SU-DHL-6 (cell line): ENCODE measurements around the gene SYCP3.

Experiments
- H2AFZ ChIP-seq: fragments of 200-600 bp; sonication (generic); 2 replicates; pipeline ENCODE4 v1.6.1; 2014; ENCODE audit warnings: low read depth, mild to moderate bottlenecking, moderate library complexity, mixed read lengths, antibody characterized with exemption, low read length; ENCODE audit not compliant: severe bottlenecking
- H3F3A ChIP-seq: fragments of 200-600 bp; shearing (Covaris generic); 2 replicates; pipeline ENCODE4 v1.6.0; 2016; ENCODE audit warnings: antibody characterized with exemption, mild to moderate bottlenecking; ENCODE audit not compliant: insufficient read depth
- H3K27ac ChIP-seq: fragments of 200-600 bp; sonication (generic); 2 replicates; pipeline ENCODE4 v1.5.1; 2016; ENCODE audit warnings: low read depth, mild to moderate bottlenecking, low read length, moderate library complexity, mixed read lengths
- H3K27me3 ChIP-seq: fragments of 200-600 bp; sonication (generic), shearing (Covaris generic); 2 replicates; pipeline ENCODE4 v1.6.0; 2014; ENCODE audit warnings: mild to moderate bottlenecking, low read length
- H3K36me3 ChIP-seq: fragments of 200-600 bp; sonication (generic); 2 replicates; pipeline ENCODE4 v1.6.1; 2014; ENCODE audit warnings: mild to moderate bottlenecking, low read length, mixed read lengths
- H3K4me2 ChIP-seq: fragments of 300-600, 200-600 bp; shearing (Covaris generic), sonication (generic); 2 replicates; pipeline ENCODE4 v1.6.0; 2014; ENCODE audit warnings: low read length, low read depth, mild to moderate bottlenecking; ENCODE audit not compliant: poor library complexity, severe bottlenecking
- H3K4me3 ChIP-seq: fragments of 200-600 bp; sonication (generic); 2 replicates; pipeline ENCODE4 v1.5.1; 2014; ENCODE audit warnings: antibody characterized with exemption, low read length, mild to moderate bottlenecking, mixed read lengths; ENCODE audit not compliant: insufficient read depth, poor library complexity, severe bottlenecking
- H3K79me2 ChIP-seq: fragments of 200-600 bp; sonication (generic); 2 replicates; pipeline ENCODE4 v1.6.1; 2014; ENCODE audit warnings: mild to moderate bottlenecking, low read length, moderate library complexity; ENCODE audit not compliant: insufficient read depth
- H3K9ac ChIP-seq: fragments of 200-600 bp; sonication (generic); 2 replicates; pipeline ENCODE4 v1.7.0; 2014; ENCODE audit warnings: mild to moderate bottlenecking, low read length
- H3K9me2 ChIP-seq: fragments of 200-600 bp; sonication (generic); replicated peaks from 2 replicates; pipeline ENCODE4 v1.6.1; 2014; ENCODE audit warnings: low read length; ENCODE audit not compliant: insufficient read depth
- H3K9me3 ChIP-seq: fragments of 200-600 bp; sonication (generic); 2 replicates; pipeline ENCODE4 v1.6.1; 2014; ENCODE audit warnings: low read length, mixed read lengths; ENCODE audit not compliant: insufficient read depth
- H4K20me1 ChIP-seq: fragments of 200-600 bp; sonication (generic); 2 replicates; pipeline ENCODE4 v1.6.1; 2014; ENCODE audit warnings: low read depth, mild to moderate bottlenecking, antibody characterized with exemption, low read length, moderate library complexity, mixed read lengths
- CTCF ChIP-seq: fragments of 200-600 bp; sonication (generic); IDR thresholded peaks from one replicate; pipeline ENCODE4 v1.5.1; 2017; ENCODE audit warnings: antibody characterized with exemption, mild to moderate bottlenecking, low read length, moderate library complexity; ENCODE audit not compliant: insufficient read depth, poor library complexity, severe bottlenecking
- EZH2phosphoT487 ChIP-seq: fragments of 200-600 bp; sonication (generic), shearing (Covaris generic); conservative IDR thresholded peaks from 2 replicates; pipeline ENCODE4 v1.6.1; 2018; ENCODE audit warnings: mild to moderate bottlenecking, antibody characterized with exemption, low read length, moderate library complexity, mixed read lengths

SYCP3 gene

DNA sequence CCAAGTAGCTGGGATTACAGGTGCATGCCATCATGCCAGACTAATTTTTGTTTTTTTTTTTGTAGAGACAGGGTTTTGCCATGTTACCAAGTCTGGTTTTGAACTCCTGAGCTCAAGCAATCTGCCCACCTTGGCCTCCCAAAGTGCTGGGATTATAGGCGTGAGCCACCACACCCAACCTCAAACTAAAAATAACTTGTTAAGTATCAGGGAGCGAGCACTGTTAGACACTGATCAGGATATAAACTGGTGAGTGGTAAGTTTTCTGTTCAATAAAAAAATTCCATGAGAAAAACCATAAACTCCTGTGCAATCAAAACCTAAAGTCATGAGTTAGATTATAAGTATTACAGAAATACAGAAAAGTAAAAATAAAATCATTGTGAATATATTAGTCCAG is 44.6 kb upstream of the SYCP3 start:
- Histone ChIP-seq H3K9me3 (no peaks in the 10 kb centered on the region), H3K27me3 (no peaks in the 10 kb centered on the region), H3K4me2 (no peak overlapping the region)

DNA sequence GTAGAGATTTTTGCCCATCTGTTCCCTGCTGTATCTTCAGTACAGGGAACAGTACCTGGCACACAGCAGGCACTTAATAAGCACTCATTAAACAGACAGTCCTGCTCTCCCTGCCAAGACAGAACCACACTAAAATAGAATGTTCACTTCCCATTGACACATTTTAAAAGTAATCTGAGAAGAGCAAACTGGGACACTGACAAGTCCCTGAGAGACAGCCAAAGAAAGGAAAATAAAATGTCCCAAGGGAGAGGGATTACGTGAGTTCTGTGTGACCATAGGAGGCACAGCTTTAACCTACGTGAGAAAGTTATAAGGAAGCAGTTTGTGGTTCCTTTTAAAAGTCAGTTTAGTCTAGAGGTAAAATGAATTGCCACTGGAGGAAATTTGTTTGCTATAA is 43.9 kb upstream of the SYCP3 start:
- Histone ChIP-seq H3K4me3 (no peak overlapping the region), H3K9me2 (no peaks in the 10 kb centered on the region), H3K36me3 (no peaks in the 10 kb centered on the region), H3K9me3 (no peaks in the 10 kb centered on the region), H3K79me2 (no peaks in the 10 kb centered on the region), H2AFZ (no peak overlapping the region), H3K27me3 (no peaks in the 10 kb centered on the region), H4K20me1 (no peaks in the 10 kb centered on the region), H3K4me2 (no peak overlapping the region), H3F3A (no peaks in the 10 kb centered on the region), H3K27ac (no peak overlapping the region), H3K9ac (no peak overlapping the region)
- TF ChIP-seq EZH2phosphoT487 (no peak), CTCF (no peak)

More for the DNA sequence above, 44.6 kb upstream of the SYCP3 start:
- no peaks in the 10 kb centered on the region for H3K36me3 ChIP-seq
- no peaks in the 10 kb centered on the region for H3K9me2 ChIP-seq
- H3K9ac ChIP-seq = no peak overlapping the region
- H4K20me1 ChIP-seq = no peaks in the 10 kb centered on the region
- no peaks in the 10 kb centered on the region for H3F3A ChIP-seq
- no peaks in the 10 kb centered on the region for H3K79me2 ChIP-seq
- no peak overlapping the region for H2AFZ ChIP-seq
- no peak overlapping the region for H3K4me3 ChIP-seq
- no peak overlapping the region for H3K27ac ChIP-seq
- TF ChIP-seq EZH2phosphoT487 (no peak), CTCF (no peak)

DNA sequence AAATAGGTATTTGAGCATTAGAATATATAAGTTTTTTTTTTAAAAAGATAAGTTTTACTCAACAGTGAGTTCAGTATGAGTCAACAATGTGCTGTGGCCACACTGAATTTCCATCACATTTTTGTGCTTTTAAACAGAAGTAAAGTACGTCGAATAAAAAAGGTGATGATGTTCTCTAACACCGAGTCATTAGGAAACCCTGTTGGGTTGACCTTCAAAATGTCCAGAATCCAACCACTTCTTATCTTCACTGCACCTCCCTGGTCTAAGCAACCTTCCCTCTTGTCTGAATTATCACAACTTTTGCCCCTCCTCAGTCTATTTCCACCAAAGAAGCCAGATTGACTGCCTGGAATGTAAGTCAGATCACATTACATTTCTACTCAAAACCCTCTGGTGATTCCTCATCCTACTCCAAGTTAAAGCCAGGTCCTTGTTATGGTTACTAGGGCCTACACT is 43.0 kb upstream of the SYCP3 start:
- H3K9ac ChIP-seq = no peak overlapping the region
- TF ChIP-seq CTCF = no peak
- TF ChIP-seq EZH2phosphoT487 = no peak
- H3K4me3 ChIP-seq = no peak overlapping the region
- no peak overlapping the region for H3K27ac ChIP-seq
- H3K27me3 ChIP-seq = no peaks in the 10 kb centered on the region
- no peaks in the 10 kb centered on the region for H3K36me3 ChIP-seq
- no peaks in the 10 kb centered on the region for H3K9me2 ChIP-seq
- no peaks in the 10 kb centered on the region for H3K9me3 ChIP-seq
- no peaks in the 10 kb centered on the region for H3K79me2 ChIP-seq
- no peak overlapping the region for H2AFZ ChIP-seq
- H3F3A ChIP-seq = no peaks in the 10 kb centered on the region
- no peaks in the 10 kb centered on the region for H4K20me1 ChIP-seq
- H3K4me2 ChIP-seq = no peak overlapping the region

DNA sequence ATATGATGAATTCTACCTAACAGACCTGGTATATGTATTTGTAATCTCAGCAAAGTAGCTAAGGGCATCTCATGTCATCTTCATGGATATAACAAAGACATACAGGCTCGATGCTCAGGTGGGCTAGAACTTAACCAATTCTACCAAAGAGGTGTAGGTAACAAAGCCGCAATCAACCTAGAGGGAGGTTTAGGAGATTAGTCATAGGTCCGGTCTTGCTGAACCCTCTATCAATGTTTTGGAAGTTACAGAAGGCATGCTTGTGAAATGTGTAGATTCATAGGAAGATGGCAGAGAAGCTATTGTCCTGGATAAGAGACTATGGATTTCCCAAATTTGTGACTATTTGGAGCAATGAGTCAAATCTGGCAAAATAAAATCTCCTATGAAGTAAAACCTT is 42.6 kb upstream of the SYCP3 start:
- Histone ChIP-seq H3K4me2 (no peak overlapping the region), H3K9ac (no peak overlapping the region), H3K36me3 (no peaks in the 10 kb centered on the region)

More for the DNA sequence above, 42.6 kb upstream of the SYCP3 start:
- Histone ChIP-seq H3K9me3 (no peaks in the 10 kb centered on the region), H3K9me2 (no peaks in the 10 kb centered on the region), H3K79me2 (no peaks in the 10 kb centered on the region), H3K27me3 (no peaks in the 10 kb centered on the region), H3F3A (no peaks in the 10 kb centered on the region), H2AFZ (no peak overlapping the region), H4K20me1 (no peaks in the 10 kb centered on the region), H3K27ac (no peak overlapping the region), H3K4me3 (no peak overlapping the region)
- TF ChIP-seq EZH2phosphoT487 = no peak
